ENCODE measurements around the gene TECPR2.
A peak's percentile ranks its signal among the peaks of the same experiment; 100 is the strongest.

Gene TECPR2

GRCh38 chr14:102356280-102356679 is 6.5 kb upstream of the TECPR2 start:
- no peaks in the 10 kb centered on the region for H3K27me3 ChIP-seq (ENCODE audit: control insufficient read depth, insufficient read depth, low read length)
- H3K9ac ChIP-seq (ENCODE audit: low read depth, low read length), result no peak overlapping the region
- peaks cover 39% of the 10 kb centered on the region for H3K36me3 ChIP-seq (ENCODE audit: insufficient read depth, low read length)
- no peak overlapping the region for H3K4me2 ChIP-seq (ENCODE audit: low read length)
- no peaks in the 10 kb centered on the region for H3K4me1 ChIP-seq (ENCODE audit: control insufficient read depth, insufficient read depth, low read length)
- no peaks in the 10 kb centered on the region for H3K9me3 ChIP-seq (replicated peaks; ENCODE audit: low read length)
- H3K4me3 ChIP-seq (ENCODE audit: low read length), result no peak overlapping the region

- no peak overlapping the region for H3K4me2 ChIP-seq (ENCODE audit: low read length)
Measured at GRCh38 chr14:102359341-102359740, 3.4 kb upstream of the TECPR2 start.

GRCh38 chr14:102360388-102360787 is 2.4 kb upstream of the TECPR2 start:
- Histone ChIP-seq H3K9me3 (replicated peaks; ENCODE audit: low read length) (no peaks in the 10 kb centered on the region), H3K27me3 (ENCODE audit: control insufficient read depth, insufficient read depth, low read length) (no peaks in the 10 kb centered on the region), H3K4me1 (ENCODE audit: control insufficient read depth, insufficient read depth, low read length) (peaks cover 16% of the 10 kb centered on the region), H3K36me3 (ENCODE audit: insufficient read depth, low read length) (peaks cover 24% of the 10 kb centered on the region), H3K4me2 (ENCODE audit: low read length) (no peak overlapping the region), H3K9ac (ENCODE audit: low read depth, low read length) (no peak overlapping the region), H3K4me3 (ENCODE audit: low read length) (no peak overlapping the region)

More at GRCh38 chr14:102359341-102359740, 3.4 kb upstream of the TECPR2 start:
- Histone ChIP-seq H3K4me3 (ENCODE audit: low read length) (no peak overlapping the region), H3K27me3 (ENCODE audit: control insufficient read depth, insufficient read depth, low read length) (no peaks in the 10 kb centered on the region), H3K36me3 (ENCODE audit: insufficient read depth, low read length) (peaks cover 26% of the 10 kb centered on the region), H3K4me1 (ENCODE audit: control insufficient read depth, insufficient read depth, low read length) (peaks cover 15% of the 10 kb centered on the region), H3K9me3 (replicated peaks; ENCODE audit: low read length) (no peaks in the 10 kb centered on the region), H3K9ac (ENCODE audit: low read depth, low read length) (no peak overlapping the region)

- no peaks in the 10 kb centered on the region for H3K9me3 ChIP-seq (replicated peaks; ENCODE audit: low read length)
- H3K4me2 ChIP-seq (ENCODE audit: low read length), result peak overlapping the region; percentile 90
- H3K9ac ChIP-seq (ENCODE audit: low read depth, low read length), result peak overlapping the region; percentile 95
- no peaks in the 10 kb centered on the region for H3K27me3 ChIP-seq (ENCODE audit: control insufficient read depth, insufficient read depth, low read length)
- peak overlapping the region; percentile 83 for H3K4me3 ChIP-seq (ENCODE audit: low read length)
- peaks cover 9% of the 10 kb centered on the region for H3K36me3 ChIP-seq (ENCODE audit: insufficient read depth, low read length)
- peaks cover 16% of the 10 kb centered on the region for H3K4me1 ChIP-seq (ENCODE audit: control insufficient read depth, insufficient read depth, low read length)
Measured at GRCh38 chr14:102362084-102362483, 657 bp upstream of the TECPR2 start.

- H3K4me2 ChIP-seq (ENCODE audit: low read length), result peak overlapping the region; percentile 98
- no peaks in the 10 kb centered on the region for H3K36me3 ChIP-seq (ENCODE audit: insufficient read depth, low read length)
- H3K27me3 ChIP-seq (ENCODE audit: control insufficient read depth, insufficient read depth, low read length), result no peaks in the 10 kb centered on the region
- peak overlapping the region; percentile 83 for H3K4me3 ChIP-seq (ENCODE audit: low read length)
- peaks cover 16% of the 10 kb centered on the region for H3K4me1 ChIP-seq (ENCODE audit: control insufficient read depth, insufficient read depth, low read length)
- H3K9ac ChIP-seq (ENCODE audit: low read depth, low read length), result peak overlapping the region; percentile 95
- no peaks in the 10 kb centered on the region for H3K9me3 ChIP-seq (replicated peaks; ENCODE audit: low read length)
Measured at GRCh38 chr14:102363182-102363943, 622 bp downstream of the TECPR2 start.

GRCh38 chr14:102370305-102370809 is 7.6 kb downstream of the TECPR2 start:
- H3K4me1 ChIP-seq (ENCODE audit: control insufficient read depth, insufficient read depth, low read length), result no peaks in the 10 kb centered on the region
- no peaks in the 10 kb centered on the region for H3K27me3 ChIP-seq (ENCODE audit: control insufficient read depth, insufficient read depth, low read length)
- H3K9ac ChIP-seq (ENCODE audit: low read depth, low read length), result no peak overlapping the region
- H3K36me3 ChIP-seq (ENCODE audit: insufficient read depth, low read length), result peaks cover 2% of the 10 kb centered on the region
- H3K4me3 ChIP-seq (ENCODE audit: low read length), result no peak overlapping the region
- H3K4me2 ChIP-seq (ENCODE audit: low read length), result no peak overlapping the region
- no peaks in the 10 kb centered on the region for H3K9me3 ChIP-seq (replicated peaks; ENCODE audit: low read length)

GRCh38 chr14:102371361-102371760 is 8.6 kb downstream of the TECPR2 start:
- Histone ChIP-seq H3K27me3 (ENCODE audit: control insufficient read depth, insufficient read depth, low read length) (no peaks in the 10 kb centered on the region), H3K4me2 (ENCODE audit: low read length) (no peak overlapping the region), H3K4me1 (ENCODE audit: control insufficient read depth, insufficient read depth, low read length) (no peaks in the 10 kb centered on the region), H3K36me3 (ENCODE audit: insufficient read depth, low read length) (peaks cover 2% of the 10 kb centered on the region), H3K9me3 (replicated peaks; ENCODE audit: low read length) (no peaks in the 10 kb centered on the region), H3K4me3 (ENCODE audit: low read length) (no peak overlapping the region), H3K9ac (ENCODE audit: low read depth, low read length) (no peak overlapping the region)

GRCh38 chr14:102373110-102373509 is 10.4 kb downstream of the TECPR2 start:
- Histone ChIP-seq H3K4me2 (ENCODE audit: low read length) (no peak overlapping the region), H3K36me3 (ENCODE audit: insufficient read depth, low read length) (peaks cover 13% of the 10 kb centered on the region)

GRCh38 chr14:102374264-102374663 is 11.5 kb downstream of the TECPR2 start:
- Histone ChIP-seq H3K4me3 (ENCODE audit: low read length) (no peak overlapping the region), H3K4me2 (ENCODE audit: low read length) (no peak overlapping the region), H3K36me3 (ENCODE audit: insufficient read depth, low read length) (peaks cover 18% of the 10 kb centered on the region), H3K9ac (ENCODE audit: low read depth, low read length) (no peak overlapping the region), H3K9me3 (replicated peaks; ENCODE audit: low read length) (no peaks in the 10 kb centered on the region), H3K27me3 (ENCODE audit: control insufficient read depth, insufficient read depth, low read length) (no peaks in the 10 kb centered on the region), H3K4me1 (ENCODE audit: control insufficient read depth, insufficient read depth, low read length) (no peaks in the 10 kb centered on the region)

More at GRCh38 chr14:102373110-102373509, 10.4 kb downstream of the TECPR2 start:
- Histone ChIP-seq H3K4me3 (ENCODE audit: low read length) (no peak overlapping the region), H3K27me3 (ENCODE audit: control insufficient read depth, insufficient read depth, low read length) (no peaks in the 10 kb centered on the region), H3K4me1 (ENCODE audit: control insufficient read depth, insufficient read depth, low read length) (no peaks in the 10 kb centered on the region), H3K9ac (ENCODE audit: low read depth, low read length) (no peak overlapping the region), H3K9me3 (replicated peaks; ENCODE audit: low read length) (no peaks in the 10 kb centered on the region)

GRCh38 chr14:102375119-102375518 is 12.4 kb downstream of the TECPR2 start:
- H3K36me3 ChIP-seq (ENCODE audit: insufficient read depth, low read length), result peaks cover 18% of the 10 kb centered on the region
- no peaks in the 10 kb centered on the region for H3K4me1 ChIP-seq (ENCODE audit: control insufficient read depth, insufficient read depth, low read length)
- H3K4me2 ChIP-seq (ENCODE audit: low read length), result no peak overlapping the region
- H3K4me3 ChIP-seq (ENCODE audit: low read length), result no peak overlapping the region
- H3K9me3 ChIP-seq (replicated peaks; ENCODE audit: low read length), result no peaks in the 10 kb centered on the region
- H3K9ac ChIP-seq (ENCODE audit: low read depth, low read length), result no peak overlapping the region
- H3K27me3 ChIP-seq (ENCODE audit: control insufficient read depth, insufficient read depth, low read length), result no peaks in the 10 kb centered on the region

GRCh38 chr14:102377696-102378095 is 15.0 kb downstream of the TECPR2 start:
- H3K4me2 ChIP-seq (ENCODE audit: low read length), result no peak overlapping the region
- H3K9me3 ChIP-seq (replicated peaks; ENCODE audit: low read length), result no peaks in the 10 kb centered on the region
- H3K27me3 ChIP-seq (ENCODE audit: control insufficient read depth, insufficient read depth, low read length), result no peaks in the 10 kb centered on the region
- peaks cover 20% of the 10 kb centered on the region for H3K36me3 ChIP-seq (ENCODE audit: insufficient read depth, low read length)
- H3K9ac ChIP-seq (ENCODE audit: low read depth, low read length), result no peak overlapping the region
- H3K4me1 ChIP-seq (ENCODE audit: control insufficient read depth, insufficient read depth, low read length), result no peaks in the 10 kb centered on the region
- H3K4me3 ChIP-seq (ENCODE audit: low read length), result no peak overlapping the region

GRCh38 chr14:102378830-102379229 is 16.1 kb downstream of the TECPR2 start:
- Histone ChIP-seq H3K4me3 (ENCODE audit: low read length) (no peak overlapping the region), H3K9ac (ENCODE audit: low read depth, low read length) (no peak overlapping the region), H3K36me3 (ENCODE audit: insufficient read depth, low read length) (peaks cover 20% of the 10 kb centered on the region), H3K4me1 (ENCODE audit: control insufficient read depth, insufficient read depth, low read length) (no peaks in the 10 kb centered on the region), H3K4me2 (ENCODE audit: low read length) (no peak overlapping the region), H3K9me3 (replicated peaks; ENCODE audit: low read length) (no peaks in the 10 kb centered on the region), H3K27me3 (ENCODE audit: control insufficient read depth, insufficient read depth, low read length) (no peaks in the 10 kb centered on the region)

Data from skeletal muscle satellite cell (primary cell).